Ascending aorta (tissue), 2 donors: Measurements from ENCODE around the gene GABRG3. TPM values are rescaled to one million over a fixed set of nuclear protein-coding genes. Genes with fewer than 3 reads are reported as not detected.

ENCODE experiments used
- DNase-seq, 2 donors: peaks; one replicate each; pipeline ENCODE4 v3.0.0-alpha.2; 2019; ENCODE audit warnings: low spot score in 2 of 2
- H3K27ac ChIP-seq, 2 donors: fragments of 200-600 bp; sonication (generic); one replicate each; pipeline ENCODE4 v1.5.1; 2016 to 2017; ENCODE audit warnings: mild to moderate bottlenecking in 1 of 2
- H3K27me3 ChIP-seq: fragments of 200-600 bp; sonication (generic); one replicate; pipeline ENCODE4 v1.5.1; 2017
- H3K36me3 ChIP-seq, 2 donors: fragments of 200-600 bp; sonication (generic); one replicate each; pipeline ENCODE4 v1.5.1; 2016
- H3K4me1 ChIP-seq, 2 donors: fragments of 200-600 bp; sonication (generic); one replicate each; pipeline ENCODE4 v1.5.1; 2016 to 2017; ENCODE audit warnings: mild to moderate bottlenecking in 1 of 2
- H3K4me3 ChIP-seq, 2 donors: fragments of 200-600 bp; sonication (generic); one replicate each; pipeline ENCODE4 v1.5.1; 2016 to 2017; ENCODE audit warnings: mild to moderate bottlenecking in 1 of 2
- H3K9me3 ChIP-seq, 2 donors: fragments of 200-600 bp; sonication (generic); one replicate each; pipeline ENCODE4 v1.5.1; 2016
- intact Hi-C: fragments of 100-400 bp; cut with DNase I; formaldehyde crosslinking; loops from one replicate; pipeline ENCODE4 v1.15.1; 2023
- total RNA-seq: library from RNA; depleted of rRNA; stranded (reverse); fragments of >200 nt; gene quantifications from one replicate; pipeline ENCODE4 v1.1.0, GENCODE V29; 2016
- TF ChIP-seq, protein P1 (sequence below), 3 experiments: fragments of 200-600 bp in 2 of 3; fragments of 450-650 bp in 1 of 3; sonication (generic) in 2 of 3; IDR thresholded peaks; one replicate each; pipeline ENCODE4 v1.5.1; 2016 to 2019; ENCODE audit warnings: antibody characterized with exemption in 3 of 3, mild to moderate bottlenecking in 1 of 3, moderate library complexity in 1 of 3

GABRG3 gene
- total RNA-seq, 1 donor from 2014 or later: not detected

DNA sequence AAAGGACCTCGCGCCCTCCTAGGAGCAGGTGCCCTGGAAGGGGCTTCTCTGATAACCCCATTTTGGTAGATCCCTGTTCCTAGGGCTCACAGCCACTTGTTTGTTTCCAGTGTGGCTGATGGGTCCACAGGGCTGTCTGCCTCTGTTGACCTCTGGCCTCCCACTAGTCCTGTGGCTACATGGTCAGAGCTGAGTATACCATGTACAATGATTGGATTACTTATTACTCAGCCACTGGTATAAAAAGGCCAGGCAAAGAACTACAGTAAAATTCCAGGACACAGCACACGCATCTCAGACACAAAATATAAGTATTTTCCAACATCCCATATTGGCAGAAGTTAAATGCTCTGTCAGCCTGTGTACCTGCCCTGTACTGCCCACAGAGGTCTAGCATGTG is 277.3 kb downstream of the GABRG3 start:
- H3K27me3 ChIP-seq: no peaks in the 10 kb centered on the region
- no peak overlapping the region for H3K4me3 ChIP-seq
- intact Hi-C loops: no loop called here
- TF ChIP-seq, protein P1, sequence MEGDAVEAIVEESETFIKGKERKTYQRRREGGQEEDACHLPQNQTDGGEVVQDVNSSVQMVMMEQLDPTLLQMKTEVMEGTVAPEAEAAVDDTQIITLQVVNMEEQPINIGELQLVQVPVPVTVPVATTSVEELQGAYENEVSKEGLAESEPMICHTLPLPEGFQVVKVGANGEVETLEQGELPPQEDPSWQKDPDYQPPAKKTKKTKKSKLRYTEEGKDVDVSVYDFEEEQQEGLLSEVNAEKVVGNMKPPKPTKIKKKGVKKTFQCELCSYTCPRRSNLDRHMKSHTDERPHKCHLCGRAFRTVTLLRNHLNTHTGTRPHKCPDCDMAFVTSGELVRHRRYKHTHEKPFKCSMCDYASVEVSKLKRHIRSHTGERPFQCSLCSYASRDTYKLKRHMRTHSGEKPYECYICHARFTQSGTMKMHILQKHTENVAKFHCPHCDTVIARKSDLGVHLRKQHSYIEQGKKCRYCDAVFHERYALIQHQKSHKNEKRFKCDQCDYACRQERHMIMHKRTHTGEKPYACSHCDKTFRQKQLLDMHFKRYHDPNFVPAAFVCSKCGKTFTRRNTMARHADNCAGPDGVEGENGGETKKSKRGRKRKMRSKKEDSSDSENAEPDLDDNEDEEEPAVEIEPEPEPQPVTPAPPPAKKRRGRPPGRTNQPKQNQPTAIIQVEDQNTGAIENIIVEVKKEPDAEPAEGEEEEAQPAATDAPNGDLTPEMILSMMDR (IDR thresholded peaks at IDR 0.05): no peak
- DNase-seq: no peak
- no peaks in the 10 kb centered on the region for H3K36me3 ChIP-seq
- no peaks in the 10 kb centered on the region for H3K9me3 ChIP-seq
- no peaks in the 10 kb centered on the region for H3K4me1 ChIP-seq
- no peak overlapping the region for H3K27ac ChIP-seq

DNA sequence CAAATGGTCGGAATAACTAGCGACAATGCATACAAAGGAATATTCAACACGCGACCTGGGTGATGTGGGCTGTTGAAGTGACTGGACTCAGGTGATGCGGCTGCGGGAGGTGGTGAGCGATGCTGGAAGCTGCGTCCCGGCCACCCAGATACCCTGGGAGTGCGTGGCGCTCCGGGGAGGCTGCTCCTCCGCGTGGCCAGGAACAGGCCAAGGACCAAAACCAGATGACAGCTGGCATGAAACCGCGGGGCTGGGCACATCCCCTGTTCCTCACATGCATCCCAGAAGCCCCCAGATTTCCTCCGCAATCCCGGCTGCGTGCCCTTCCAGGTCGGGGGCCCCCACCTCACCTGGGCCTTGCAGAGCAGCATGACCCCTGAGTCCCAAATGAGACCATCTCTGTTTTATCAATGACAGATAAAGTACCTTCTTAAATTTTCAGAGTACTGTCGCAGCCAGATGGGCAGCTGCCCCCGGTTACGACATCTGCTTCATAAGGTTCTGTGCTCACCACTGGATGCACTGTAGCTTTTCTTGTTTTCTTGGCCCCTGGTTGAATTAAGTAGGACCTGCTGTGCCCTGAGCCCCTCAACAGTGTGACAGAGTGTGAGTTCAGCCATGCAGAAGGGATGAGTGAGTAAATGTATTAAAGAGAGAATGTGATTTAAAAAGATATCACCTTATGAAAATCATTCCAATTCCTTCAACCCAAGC is 278.2 kb downstream of the GABRG3 start:
- Histone ChIP-seq H3K9me3 (no peaks in the 10 kb centered on the region), H3K27me3 (no peaks in the 10 kb centered on the region), H3K4me1 (no peaks in the 10 kb centered on the region), H3K4me3 (no peak overlapping the region), H3K36me3 (no peaks in the 10 kb centered on the region), H3K27ac (no peak overlapping the region)
- intact Hi-C loops: no loop called here
- DNase-seq: no peak
- TF ChIP-seq, protein P1 (IDR thresholded peaks at IDR 0.05): no peak

GRCh38 chr15:27249760-27250109 is 278.8 kb downstream of the GABRG3 start:
- Histone ChIP-seq H3K4me3 (no peak overlapping the region), H3K9me3 (no peaks in the 10 kb centered on the region), H3K27ac (no peak overlapping the region), H3K4me1 (no peaks in the 10 kb centered on the region), H3K36me3 (no peaks in the 10 kb centered on the region), H3K27me3 (no peaks in the 10 kb centered on the region)
- TF ChIP-seq, protein P1 (IDR thresholded peaks at IDR 0.05): no peak
- intact Hi-C loops: no loop called here
- DNase-seq: no peak

GRCh38 chr15:27250223-27250622 is 279.2 kb downstream of the GABRG3 start:
- intact Hi-C loops: no loop called here
- no peak for DNase-seq
- no peaks in the 10 kb centered on the region for H3K36me3 ChIP-seq
- no peaks in the 10 kb centered on the region for H3K9me3 ChIP-seq
- H3K4me1 ChIP-seq: no peaks in the 10 kb centered on the region
- H3K4me3 ChIP-seq: no peak overlapping the region
- TF ChIP-seq, protein P1 (IDR thresholded peaks at IDR 0.05): no peak
- no peak overlapping the region for H3K27ac ChIP-seq
- no peaks in the 10 kb centered on the region for H3K27me3 ChIP-seq

DNA sequence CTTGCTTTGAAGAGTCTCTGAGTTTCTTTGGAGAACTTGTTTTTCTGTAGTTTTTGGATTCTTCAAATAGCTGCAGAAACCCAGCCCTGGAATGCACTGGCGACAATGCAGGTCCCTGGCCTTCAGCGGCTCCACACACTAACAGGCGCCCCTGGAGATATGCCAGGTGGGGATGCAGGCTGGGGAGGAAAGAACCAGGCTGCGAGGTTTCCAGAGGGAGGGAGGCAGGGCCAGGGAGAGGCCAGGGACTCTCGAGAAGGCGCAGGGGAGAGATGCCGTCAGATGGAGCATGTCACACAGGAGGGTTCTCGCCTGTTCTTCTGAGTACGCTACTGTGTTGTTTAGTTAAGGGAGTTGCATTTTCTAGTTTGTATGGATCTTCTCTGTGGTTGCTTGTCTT is 283.1 kb downstream of the GABRG3 start:
- H3K27ac ChIP-seq: no peak overlapping the region
- no peaks in the 10 kb centered on the region for H3K36me3 ChIP-seq
- TF ChIP-seq, protein P1 (IDR thresholded peaks at IDR 0.05): no peak
- intact Hi-C loops: no loop called here
- H3K4me1 ChIP-seq: no peaks in the 10 kb centered on the region
- no peaks in the 10 kb centered on the region for H3K9me3 ChIP-seq
- no peak overlapping the region for H3K4me3 ChIP-seq
- H3K27me3 ChIP-seq: no peaks in the 10 kb centered on the region
- DNase-seq: no peak

- Histone ChIP-seq H3K4me1 (no peaks in the 10 kb centered on the region), H3K36me3 (no peaks in the 10 kb centered on the region), H3K4me3 (no peak overlapping the region), H3K27me3 (no peaks in the 10 kb centered on the region), H3K9me3 (no peaks in the 10 kb centered on the region), H3K27ac (no peak overlapping the region)
- DNase-seq: no peak
- TF ChIP-seq, protein P1 (IDR thresholded peaks at IDR 0.05): no peak
- intact Hi-C loops: no loop called here
These were observed 283.8 kb downstream of the GABRG3 start for GRCh38 chr15:27254801-27255200.
